PC-3 (cell line): ENCODE measurements around the gene PELO. TPM values are rescaled to one million over a fixed set of nuclear protein-coding genes. Genes with fewer than 3 reads are reported as not detected.

Experiments used
- ATAC-seq: fragments of 200-7000 bp; cut with Tn5 transposase; 2 replicates; pipeline ENCODE4 v1.9.1; 2020; ENCODE audit warnings: mild to moderate bottlenecking, moderate library complexity
- BruUV-seq: library from RNA; stranded (reverse); fragments of 400-500 nt; replicated peaks from 2 replicates; lab custom pipeline; 2021; lab: Mats Ljungman, UMichigan
- CTCF ChIA-PET: fragments of 300-600 bp; sonication (Branson Sonifier 250); formaldehyde crosslinking; loops from one replicate; lab custom pipeline; 2022; ENCODE audit warnings: antibody characterized with exemption; lab: Charles Lee
- POLR2A ChIA-PET: fragments of 300-600 bp; sonication (Branson Sonifier 250); formaldehyde crosslinking; loops from one replicate; lab custom pipeline; 2022; ENCODE audit warnings: antibody characterized with exemption; ENCODE audit not compliant: unreplicated experiment; lab: Charles Lee
- DNase-seq: peaks from one replicate; pipeline ENCODE4 v3.0.0-alpha.2; 2015
- H2AFZ ChIP-seq: fragments of 300-600 bp; sonication (generic); 2 replicates; pipeline ENCODE4 v1.6.0; 2016; ENCODE audit warnings: antibody characterized with exemption, low read length
- H3F3A ChIP-seq: fragments of 300-600 bp; sonication (generic); one replicate; pipeline ENCODE4 v1.6.0; 2017; ENCODE audit warnings: antibody characterized with exemption, low read length, control low read depth, mild to moderate bottlenecking; ENCODE audit not compliant: unreplicated experiment
- H3K27ac ChIP-seq: fragments of 300-600 bp; sonication (generic); 2 replicates; pipeline ENCODE4 v1.5.1; 2016; ENCODE audit warnings: mild to moderate bottlenecking, low read length
- H3K27me3 ChIP-seq: fragments of 300-600 bp; sonication (generic); 2 replicates; pipeline ENCODE4 v1.6.1; 2016; ENCODE audit warnings: low read length, mixed read lengths
- H3K36me3 ChIP-seq: fragments of 300-600 bp; sonication (generic); 2 replicates; pipeline ENCODE4 v1.6.1; 2016; ENCODE audit warnings: low read depth, mixed run types, low read length, mixed read lengths
- H3K4me1 ChIP-seq: fragments of 300-600 bp; sonication (generic); 2 replicates; pipeline ENCODE4 v1.5.1; 2016; ENCODE audit warnings: low read length; ENCODE audit not compliant: insufficient read depth
- H3K4me2 ChIP-seq: fragments of 300-600 bp; sonication (generic); 2 replicates; pipeline ENCODE4 v1.6.0; 2016; ENCODE audit warnings: low read length
- H3K4me3 ChIP-seq: fragments of 300-600 bp; sonication (generic); 2 replicates; pipeline ENCODE4 v1.5.1; 2016; ENCODE audit warnings: mild to moderate bottlenecking, low read length, mixed read lengths
- H3K79me2 ChIP-seq: fragments of 300-600 bp; sonication (generic); 2 replicates; pipeline ENCODE4 v1.6.1; 2017; ENCODE audit warnings: low read length, mixed read lengths
- H3K9ac ChIP-seq: fragments of 300-600 bp; sonication (generic); 2 replicates; pipeline ENCODE4 v1.6.0; 2016; ENCODE audit warnings: mild to moderate bottlenecking, low read length
- H3K9me2 ChIP-seq: fragments of 300-600 bp; sonication (generic); replicated peaks from 2 replicates; pipeline ENCODE4 v1.6.1; 2016; ENCODE audit warnings: mixed run types, low read length, mixed read lengths
- H3K9me3 ChIP-seq: fragments of 300-600 bp; sonication (generic); 2 replicates; pipeline ENCODE4 v1.6.1; 2016; ENCODE audit warnings: low read length, mixed read lengths
- H4K20me1 ChIP-seq: fragments of 300-600 bp; sonication (generic); 2 replicates; pipeline ENCODE4 v1.6.1; 2016; ENCODE audit warnings: low read length, mixed read lengths
- EZH2 ChIP-seq: fragments of 300-600 bp; sonication (generic); IDR thresholded peaks from one replicate; pipeline ENCODE4 v1.6.1; 2017; ENCODE audit warnings: antibody characterized with exemption, mild to moderate bottlenecking, low read length; ENCODE audit not compliant: unreplicated experiment
- EZH2phosphoT487 ChIP-seq: fragments of 300-600 bp; sonication (generic); IDR thresholded peaks from 2 replicates; pipeline ENCODE4 v1.6.1; 2018; ENCODE audit warnings: mild to moderate bottlenecking, antibody characterized with exemption, low read length, borderline replicate concordance
- intact Hi-C: fragments of 100-400 bp; cut with micrococcal nuclease; formaldehyde crosslinking; loops from 2 replicates; pipeline ENCODE4 v1.9.0; 2023
- total RNA-seq: library from RNA; depleted of rRNA; stranded (reverse); fragments of >200 nt; gene quantifications from 2 replicates; pipeline ENCODE4 v1.2.3, GENCODE V29; 2014
- TF ChIP-seq, protein P1 (sequence below): fragments of 300-600 bp; sonication (generic); conservative IDR thresholded peaks from 2 replicates; pipeline ENCODE4 v1.5.1; 2017; ENCODE audit warnings: antibody characterized with exemption, low read depth, mild to moderate bottlenecking, low read length

PELO gene
- total RNA-seq, 1 experiment from 2014 or later, result 45.3 TPM

DNA sequence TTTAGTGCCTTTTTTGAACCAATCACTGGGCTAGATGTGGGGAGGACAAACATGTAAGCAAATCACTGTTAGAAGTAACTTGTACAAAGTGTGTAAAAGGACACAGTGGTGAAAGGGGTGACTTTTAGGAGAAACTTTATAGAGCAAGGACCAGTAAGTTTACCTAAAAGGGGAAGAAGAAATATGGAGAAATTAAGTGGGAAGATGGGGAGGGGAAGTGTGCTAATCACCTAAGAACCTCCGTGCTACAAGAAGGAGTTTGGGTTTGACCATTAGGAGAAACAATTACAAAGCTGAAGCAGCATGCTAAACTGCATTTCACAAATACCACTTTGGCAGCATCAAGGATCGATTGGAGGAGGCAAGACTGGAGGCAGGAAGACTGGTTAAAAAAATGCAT, 17.3 kb downstream of the PELO start:
- no peak overlapping the region for H3K9ac ChIP-seq
- no peak overlapping the region for H2AFZ ChIP-seq
- H4K20me1 ChIP-seq, result peaks cover 52% of the 10 kb centered on the region
- no TSS peak for BruUV-seq
- H3K9me3 ChIP-seq, result no peaks in the 10 kb centered on the region
- ChIA-PET CTCF (no interaction called here), POLR2A (no interaction called here)
- DNase-seq (no peak), ATAC-seq (no peak)
- no peaks in the 10 kb centered on the region for H3K27me3 ChIP-seq
- no peaks in the 10 kb centered on the region for H3K9me2 ChIP-seq
- peaks cover 25% of the 10 kb centered on the region for H3K4me1 ChIP-seq
- H3K36me3 ChIP-seq, result peaks cover 37% of the 10 kb centered on the region
- no peaks in the 10 kb centered on the region for H3F3A ChIP-seq
- no peak overlapping the region for H3K4me3 ChIP-seq
- peaks cover 65% of the 10 kb centered on the region for H3K79me2 ChIP-seq
- TF ChIP-seq EZH2 (no peak), EZH2phosphoT487 (no peak)
- TF ChIP-seq, protein P1, sequence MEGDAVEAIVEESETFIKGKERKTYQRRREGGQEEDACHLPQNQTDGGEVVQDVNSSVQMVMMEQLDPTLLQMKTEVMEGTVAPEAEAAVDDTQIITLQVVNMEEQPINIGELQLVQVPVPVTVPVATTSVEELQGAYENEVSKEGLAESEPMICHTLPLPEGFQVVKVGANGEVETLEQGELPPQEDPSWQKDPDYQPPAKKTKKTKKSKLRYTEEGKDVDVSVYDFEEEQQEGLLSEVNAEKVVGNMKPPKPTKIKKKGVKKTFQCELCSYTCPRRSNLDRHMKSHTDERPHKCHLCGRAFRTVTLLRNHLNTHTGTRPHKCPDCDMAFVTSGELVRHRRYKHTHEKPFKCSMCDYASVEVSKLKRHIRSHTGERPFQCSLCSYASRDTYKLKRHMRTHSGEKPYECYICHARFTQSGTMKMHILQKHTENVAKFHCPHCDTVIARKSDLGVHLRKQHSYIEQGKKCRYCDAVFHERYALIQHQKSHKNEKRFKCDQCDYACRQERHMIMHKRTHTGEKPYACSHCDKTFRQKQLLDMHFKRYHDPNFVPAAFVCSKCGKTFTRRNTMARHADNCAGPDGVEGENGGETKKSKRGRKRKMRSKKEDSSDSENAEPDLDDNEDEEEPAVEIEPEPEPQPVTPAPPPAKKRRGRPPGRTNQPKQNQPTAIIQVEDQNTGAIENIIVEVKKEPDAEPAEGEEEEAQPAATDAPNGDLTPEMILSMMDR, result no peak
- H3K4me2 ChIP-seq, result no peak overlapping the region
- no peak overlapping the region for H3K27ac ChIP-seq
- intact Hi-C loops, result loop anchor here (5.0 kb wide), 1 partner anchor 113 kb away; no protein-coding TSS in a partner anchor

DNA sequence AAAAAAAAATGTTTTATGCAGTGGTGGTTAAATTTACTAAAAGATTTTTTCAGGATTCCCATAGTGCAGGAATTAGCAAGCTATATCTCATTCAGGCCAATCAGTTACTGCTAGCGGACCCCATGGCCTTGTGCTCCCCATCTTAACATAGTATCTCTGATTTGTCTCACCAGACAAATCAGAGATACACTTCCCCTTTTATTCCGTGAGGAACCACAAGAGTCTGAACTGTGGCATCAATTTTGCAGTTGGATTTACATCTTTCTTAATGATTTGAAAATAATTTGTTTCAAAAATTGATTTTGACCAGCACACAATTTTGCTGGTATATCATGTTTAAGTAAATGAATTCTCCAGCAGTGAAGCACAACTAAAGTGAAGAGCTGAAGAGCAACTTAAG, 17.9 kb downstream of the PELO start:
- TF ChIP-seq EZH2, result no peak
- TF ChIP-seq EZH2phosphoT487, result no peak
- TF ChIP-seq, protein P1, result no peak
- ATAC-seq, result no peak
- ChIA-PET CTCF (no interaction called here), POLR2A (no interaction called here)
- no peaks in the 10 kb centered on the region for H3F3A ChIP-seq
- no peak overlapping the region for H3K4me3 ChIP-seq
- intact Hi-C loops, result no loop called here
- BruUV-seq, result no TSS peak
- H3K9me3 ChIP-seq, result no peaks in the 10 kb centered on the region
- no peak for DNase-seq
- no peaks in the 10 kb centered on the region for H3K27me3 ChIP-seq
- peaks cover 37% of the 10 kb centered on the region for H3K36me3 ChIP-seq
- peaks cover 59% of the 10 kb centered on the region for H3K79me2 ChIP-seq
- H3K9ac ChIP-seq, result no peak overlapping the region
- no peaks in the 10 kb centered on the region for H3K9me2 ChIP-seq
- peaks cover 52% of the 10 kb centered on the region for H4K20me1 ChIP-seq
- H3K4me2 ChIP-seq, result no peak overlapping the region
- peaks cover 32% of the 10 kb centered on the region for H3K4me1 ChIP-seq
- no peak overlapping the region for H3K27ac ChIP-seq
- no peak overlapping the region for H2AFZ ChIP-seq

DNA sequence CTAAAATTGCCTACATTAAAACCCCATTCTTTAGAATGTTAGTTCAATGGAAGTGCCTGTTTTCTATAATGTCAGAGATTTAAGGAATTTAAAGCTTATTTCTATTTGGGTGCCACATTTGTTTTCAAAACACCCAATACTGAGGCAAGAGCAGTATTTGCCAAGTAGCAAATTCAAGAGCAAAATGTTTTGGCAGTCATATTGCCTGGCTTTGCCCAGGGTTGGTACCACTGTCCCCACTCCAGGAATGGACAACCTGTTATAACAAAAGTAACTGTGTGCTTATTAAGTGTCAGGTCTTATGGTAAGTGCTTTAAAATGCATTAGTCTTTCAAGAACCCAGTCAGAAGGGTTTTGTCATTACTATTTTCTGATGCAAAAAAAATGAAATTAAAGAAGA, 19.3 kb downstream of the PELO start:
- ChIA-PET POLR2A (no interaction called here), CTCF (no interaction called here)
- Histone ChIP-seq H3K4me2 (no peak overlapping the region), H3K36me3 (peaks cover 25% of the 10 kb centered on the region), H2AFZ (no peak overlapping the region), H4K20me1 (peaks cover 39% of the 10 kb centered on the region), H3K27ac (no peak overlapping the region), H3K4me1 (peaks cover 40% of the 10 kb centered on the region), H3K4me3 (no peak overlapping the region), H3K79me2 (peaks cover 45% of the 10 kb centered on the region), H3K9me2 (no peaks in the 10 kb centered on the region), H3K9ac (no peak overlapping the region), H3K27me3 (no peaks in the 10 kb centered on the region), H3K9me3 (no peaks in the 10 kb centered on the region), H3F3A (no peaks in the 10 kb centered on the region)
- no peak for ATAC-seq
- intact Hi-C loops, result no loop called here
- no TSS peak for BruUV-seq
- TF ChIP-seq, protein P1, result no peak
- TF ChIP-seq EZH2phosphoT487 (no peak), EZH2 (no peak)
- no peak for DNase-seq
